ENCODE measurements around the gene LYZL2. TPM values are rescaled to one million over a fixed set of nuclear protein-coding genes. Genes with fewer than 3 reads are reported as not detected.
"Not testable (repeated sequence)": the region's sequence is repeated elsewhere in the genome, so short reads cannot be mapped to it uniquely, and the experiment has no call there.

Gene LYZL2
- total RNA-seq, 1 experiment from 2014 or later = not detected

GRCh38 chr10:30674796-30675195 lies 45.2 kb upstream of the LYZL2 start:
- no peaks in the 10 kb centered on the region for H3K9me3 ChIP-seq (ENCODE audit: control insufficient read depth in 1 of 2, insufficient read depth in 1 of 2, low read depth in 1 of 2, low read length in 2 of 2)
- ChIA-PET POLR2A (no interaction called here), CTCF (no interaction called here), RAD21 (ENCODE audit: low non-redundant PET in 1 of 2, low total read pairs in 2 of 2, uncharacterized antibody in 2 of 2, unreplicated experiment in 2 of 2) (no interaction called here)
- no peak overlapping the region for H3K4me3 ChIP-seq (replicated peaks in 1 of 2; ENCODE audit: low read depth in 1 of 2, low read length in 2 of 2)
- no peak overlapping the region for H3K27ac ChIP-seq (ENCODE audit: low read depth, low read length)
- no peak overlapping the region for H3K4me2 ChIP-seq (ENCODE audit: low read length)
- TF ChIP-seq TCF7L2 (IDR thresholded peaks at IDR 0.05; ENCODE audit: borderline replicate concordance, extremely low read depth, insufficient read depth, insufficient read length) (no peak), ZBTB33 (IDR thresholded peaks at IDR 0.05; ENCODE audit: extremely low read depth, insufficient replicate concordance, low read length) (no peak), ZFX (IDR thresholded peaks at IDR 0.05) (no peak), ZNF274 (IDR thresholded peaks at IDR 0.05; ENCODE audit: low read depth, low read length) (no peak), POLR2A (IDR thresholded peaks at IDR 0.05; ENCODE audit: borderline replicate concordance, extremely low read depth, insufficient read depth, insufficient read length) (no peak), ATF3 (IDR thresholded peaks at IDR 0.05) (no peak), POLR2AphosphoS5 (IDR thresholded peaks at IDR 0.05; ENCODE audit: low read depth, low read length) (no peak), JUND (IDR thresholded peaks at IDR 0.05) (no peak), RAD21 (IDR thresholded peaks at IDR 0.05; ENCODE audit: low read depth) (no peak), EZH2phosphoT487 (IDR thresholded peaks at IDR 0.05; ENCODE audit: borderline replicate concordance) (no peak), ELF1 (IDR thresholded peaks at IDR 0.05; ENCODE audit: borderline replicate concordance, low read depth) (no peak), FOSL1 (IDR thresholded peaks at IDR 0.05; ENCODE audit: low read depth) (no peak), SIN3A (IDR thresholded peaks at IDR 0.05; ENCODE audit: low read depth) (no peak), SRF (IDR thresholded peaks at IDR 0.05; ENCODE audit: low read depth) (no peak), MAX (IDR thresholded peaks at IDR 0.05) (no peak), CEBPB (IDR thresholded peaks at IDR 0.05; ENCODE audit: low read depth) (no peak), EGR1 (IDR thresholded peaks at IDR 0.05; ENCODE audit: low read depth) (no peak)
- TF ChIP-seq, protein P1, sequence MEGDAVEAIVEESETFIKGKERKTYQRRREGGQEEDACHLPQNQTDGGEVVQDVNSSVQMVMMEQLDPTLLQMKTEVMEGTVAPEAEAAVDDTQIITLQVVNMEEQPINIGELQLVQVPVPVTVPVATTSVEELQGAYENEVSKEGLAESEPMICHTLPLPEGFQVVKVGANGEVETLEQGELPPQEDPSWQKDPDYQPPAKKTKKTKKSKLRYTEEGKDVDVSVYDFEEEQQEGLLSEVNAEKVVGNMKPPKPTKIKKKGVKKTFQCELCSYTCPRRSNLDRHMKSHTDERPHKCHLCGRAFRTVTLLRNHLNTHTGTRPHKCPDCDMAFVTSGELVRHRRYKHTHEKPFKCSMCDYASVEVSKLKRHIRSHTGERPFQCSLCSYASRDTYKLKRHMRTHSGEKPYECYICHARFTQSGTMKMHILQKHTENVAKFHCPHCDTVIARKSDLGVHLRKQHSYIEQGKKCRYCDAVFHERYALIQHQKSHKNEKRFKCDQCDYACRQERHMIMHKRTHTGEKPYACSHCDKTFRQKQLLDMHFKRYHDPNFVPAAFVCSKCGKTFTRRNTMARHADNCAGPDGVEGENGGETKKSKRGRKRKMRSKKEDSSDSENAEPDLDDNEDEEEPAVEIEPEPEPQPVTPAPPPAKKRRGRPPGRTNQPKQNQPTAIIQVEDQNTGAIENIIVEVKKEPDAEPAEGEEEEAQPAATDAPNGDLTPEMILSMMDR (IDR thresholded peaks at IDR 0.05 in 2 of 3, conservative IDR thresholded peaks at IDR 0.05 in 1 of 3; ENCODE audit: borderline replicate concordance in 1 of 3, insufficient read depth in 1 of 3, low read depth in 2 of 3, low read length in 2 of 3) = no peak
- BruUV-seq (replicated peaks) = no TSS peak
- H3K4me1 ChIP-seq (ENCODE audit: control insufficient read depth in 1 of 2, insufficient read depth in 2 of 2, low read length in 2 of 2) = no peaks in the 10 kb centered on the region
- H3K9ac ChIP-seq (ENCODE audit: low read length) = no peak overlapping the region
- H3K9me2 ChIP-seq (ENCODE audit: insufficient read depth) = no peaks in the 10 kb centered on the region
- no peak overlapping the region for H2AFZ ChIP-seq (ENCODE audit: low read depth, low read length, poor library complexity, severe bottlenecking)
- ATAC-seq (no peak), DNase-seq (ENCODE audit: low read depth, low spot score) (no peak)
- no peaks in the 10 kb centered on the region for H3K79me2 ChIP-seq (ENCODE audit: insufficient read depth, low read length)
- no peaks in the 10 kb centered on the region for H3K27me3 ChIP-seq (ENCODE audit: insufficient read depth, low read length)
- intact Hi-C loops (cut with micrococcal nuclease) = no loop called here
- no peaks in the 10 kb centered on the region for H4K20me1 ChIP-seq (ENCODE audit: insufficient read depth)
- H3K36me3 ChIP-seq (ENCODE audit: control insufficient read depth in 1 of 2, insufficient read depth in 2 of 2, low read length in 2 of 2) = no peaks in the 10 kb centered on the region

DNA sequence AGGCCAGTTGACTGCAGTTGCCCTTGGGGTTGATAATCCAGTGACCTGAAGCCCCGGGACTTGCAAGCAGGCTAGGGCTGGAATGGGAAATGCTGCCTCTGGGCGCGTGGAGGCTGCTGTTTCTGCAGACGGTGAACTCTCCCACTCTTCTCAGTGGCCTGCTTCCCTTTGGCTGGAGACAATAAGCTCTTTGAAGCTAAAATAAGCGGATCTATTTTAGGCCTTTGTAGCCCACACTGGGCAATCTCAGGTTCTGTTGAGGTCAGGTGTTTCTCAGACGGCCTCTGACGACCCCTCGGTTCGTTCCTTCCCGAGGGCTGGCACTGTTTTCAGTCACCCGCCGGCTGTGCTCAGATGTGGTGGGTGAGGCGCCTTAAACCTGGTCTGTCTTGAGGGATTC lies 43.7 kb upstream of the LYZL2 start:
- H4K20me1 ChIP-seq (ENCODE audit: insufficient read depth); ATAC-seq; CTCF ChIA-PET; H3K4me3 ChIP-seq (replicated peaks in 1 of 2; ENCODE audit: low read depth in 1 of 2, low read length in 2 of 2); H3K9me3 ChIP-seq (ENCODE audit: control insufficient read depth in 1 of 2, insufficient read depth in 1 of 2, low read depth in 1 of 2, low read length in 2 of 2); H3K27me3 ChIP-seq (ENCODE audit: insufficient read depth, low read length); H2AFZ ChIP-seq (ENCODE audit: low read depth, low read length, poor library complexity, severe bottlenecking); H3K79me2 ChIP-seq (ENCODE audit: insufficient read depth, low read length); intact Hi-C loops (cut with micrococcal nuclease); POLR2A ChIA-PET; BruUV-seq (replicated peaks); H3K4me1 ChIP-seq (ENCODE audit: control insufficient read depth in 1 of 2, insufficient read depth in 2 of 2, low read length in 2 of 2); RAD21 ChIA-PET (ENCODE audit: low non-redundant PET in 1 of 2, low total read pairs in 2 of 2, uncharacterized antibody in 2 of 2, unreplicated experiment in 2 of 2); H3K36me3 ChIP-seq (ENCODE audit: control insufficient read depth in 1 of 2, insufficient read depth in 2 of 2, low read length in 2 of 2); DNase-seq (ENCODE audit: low read depth, low spot score); H3K9ac ChIP-seq (ENCODE audit: low read length); H3K9me2 ChIP-seq (ENCODE audit: insufficient read depth); H3K27ac ChIP-seq (ENCODE audit: low read depth, low read length); H3K4me2 ChIP-seq (ENCODE audit: low read length): not testable (repeated sequence)
